ENCODE measurements around the gene SLC2A6.

Gene SLC2A6

DNA sequence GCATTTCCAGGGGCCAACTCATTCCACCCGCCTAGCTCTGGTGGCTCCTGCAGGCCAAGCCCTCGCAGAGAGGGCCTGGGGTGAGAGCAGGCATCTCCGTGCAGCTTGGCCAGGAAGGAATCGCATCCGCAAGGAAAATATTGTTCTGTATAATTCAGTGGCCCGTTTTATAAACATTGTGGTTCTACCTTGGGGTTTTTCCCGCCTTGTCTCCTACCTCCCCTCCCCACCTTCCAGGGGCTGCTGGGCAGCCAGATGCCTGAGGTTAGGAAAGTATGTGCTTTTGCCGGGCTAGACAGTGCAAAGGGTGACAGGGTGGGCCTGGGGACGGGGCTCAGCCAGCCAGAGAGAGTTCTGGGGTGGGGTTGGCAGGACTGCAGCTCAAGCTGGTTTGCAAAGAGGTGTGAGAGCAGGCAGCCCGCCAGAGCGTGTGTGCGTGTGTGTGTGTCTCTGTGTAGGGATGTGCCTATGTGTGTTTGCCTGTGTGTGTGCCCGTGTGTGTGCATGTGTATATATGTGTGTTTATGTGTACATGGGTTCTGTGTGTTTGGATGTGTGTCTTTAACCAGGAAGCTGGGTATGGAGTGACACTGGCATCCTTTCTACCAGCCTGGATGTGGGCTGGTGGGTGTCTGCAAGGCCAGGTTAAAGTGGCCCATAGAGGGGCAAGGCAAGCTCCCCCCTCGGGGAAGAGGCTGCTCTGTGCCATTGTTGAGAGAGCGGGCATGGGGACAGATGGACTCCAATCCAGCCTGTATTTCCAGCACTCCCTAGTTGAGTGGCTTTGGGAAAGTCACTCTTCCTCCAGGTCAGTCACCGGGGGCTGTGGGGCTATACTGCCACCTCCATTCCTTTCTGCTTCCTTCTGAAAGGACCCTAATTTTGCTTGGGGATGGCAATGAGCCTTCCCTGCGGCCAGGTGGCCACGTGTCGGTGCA, 10.6 kb upstream of the SLC2A6 start:
- CTCF ChIA-PET: interaction anchor here (0.8 to 10.0 kb wide), 6 partner anchors 9 to 302 kb away, joined by 3 to 112 read pairs (median 4); no protein-coding TSS in a partner anchor
- no peak for DNase-seq (ENCODE audit: low read depth, low spot score)
- POLR2A ChIA-PET: no interaction called here
- TF ChIP-seq, protein P1, sequence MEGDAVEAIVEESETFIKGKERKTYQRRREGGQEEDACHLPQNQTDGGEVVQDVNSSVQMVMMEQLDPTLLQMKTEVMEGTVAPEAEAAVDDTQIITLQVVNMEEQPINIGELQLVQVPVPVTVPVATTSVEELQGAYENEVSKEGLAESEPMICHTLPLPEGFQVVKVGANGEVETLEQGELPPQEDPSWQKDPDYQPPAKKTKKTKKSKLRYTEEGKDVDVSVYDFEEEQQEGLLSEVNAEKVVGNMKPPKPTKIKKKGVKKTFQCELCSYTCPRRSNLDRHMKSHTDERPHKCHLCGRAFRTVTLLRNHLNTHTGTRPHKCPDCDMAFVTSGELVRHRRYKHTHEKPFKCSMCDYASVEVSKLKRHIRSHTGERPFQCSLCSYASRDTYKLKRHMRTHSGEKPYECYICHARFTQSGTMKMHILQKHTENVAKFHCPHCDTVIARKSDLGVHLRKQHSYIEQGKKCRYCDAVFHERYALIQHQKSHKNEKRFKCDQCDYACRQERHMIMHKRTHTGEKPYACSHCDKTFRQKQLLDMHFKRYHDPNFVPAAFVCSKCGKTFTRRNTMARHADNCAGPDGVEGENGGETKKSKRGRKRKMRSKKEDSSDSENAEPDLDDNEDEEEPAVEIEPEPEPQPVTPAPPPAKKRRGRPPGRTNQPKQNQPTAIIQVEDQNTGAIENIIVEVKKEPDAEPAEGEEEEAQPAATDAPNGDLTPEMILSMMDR (IDR thresholded peaks at IDR 0.05; ENCODE audit: insufficient read depth, low read length, missing control alignments): no peak
- no peak overlapping the region for H3K4me3 ChIP-seq (ENCODE audit: low read depth, low read length)

DNA sequence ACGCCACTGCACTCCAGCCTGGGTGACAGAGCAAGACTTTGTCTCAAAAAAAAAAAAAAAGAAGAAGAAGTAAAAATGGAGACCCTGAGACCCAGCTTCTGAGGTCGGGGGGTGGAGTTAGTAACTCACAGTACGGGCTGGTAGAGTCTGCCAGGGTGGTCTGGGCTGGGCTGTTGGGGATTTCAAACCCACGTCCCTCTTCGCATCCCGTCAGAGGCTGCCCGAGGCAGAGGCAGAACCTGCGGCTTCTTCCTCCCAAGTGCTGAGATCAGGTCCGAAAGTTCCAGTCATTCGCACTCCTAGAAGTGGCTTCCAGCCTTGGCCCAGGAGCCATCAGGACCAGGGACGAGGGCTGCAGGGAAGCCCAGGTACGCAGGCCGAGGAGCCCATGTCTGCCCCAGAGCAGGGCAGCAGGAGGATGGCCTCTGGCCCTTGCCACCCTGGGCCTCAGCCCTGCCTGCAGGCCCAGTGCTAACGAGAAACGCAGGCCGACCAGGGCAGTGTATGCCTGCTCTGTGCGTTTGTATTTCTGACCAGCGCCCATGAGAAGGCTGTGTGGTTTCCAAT, 9.9 kb upstream of the SLC2A6 start:
- TF ChIP-seq, protein P1 (IDR thresholded peaks at IDR 0.05; ENCODE audit: insufficient read depth, low read length, missing control alignments): no peak
- ChIA-PET POLR2A (no interaction called here), CTCF (interaction anchor here (0.9 to 10.0 kb wide), 5 partner anchors 12 to 467 kb away, joined by 3 to 112 read pairs (median 3); no protein-coding TSS in a partner anchor)
- no peak overlapping the region for H3K4me3 ChIP-seq (ENCODE audit: low read depth, low read length)
- no peak for DNase-seq (ENCODE audit: low read depth, low spot score)

DNA sequence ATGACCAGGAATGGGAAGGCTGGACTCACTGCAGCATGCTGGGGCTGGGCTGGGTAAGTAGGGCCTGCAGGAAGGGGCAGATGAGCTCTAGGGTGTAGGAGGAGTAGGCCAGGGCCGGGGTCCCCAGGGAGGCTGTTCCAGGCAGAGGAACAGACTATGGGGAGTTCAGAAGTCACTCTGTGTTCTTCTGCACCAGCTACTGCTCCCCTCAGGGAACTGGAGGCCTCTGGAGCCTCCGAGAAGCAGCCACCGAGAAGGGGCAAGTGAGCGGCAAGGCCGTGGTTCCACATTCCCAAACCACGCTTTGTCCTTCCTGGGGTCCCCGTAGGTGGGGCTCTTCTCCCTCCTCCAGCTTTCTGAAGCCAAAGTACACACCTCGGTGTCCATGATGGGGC, 8.4 kb upstream of the SLC2A6 start:
- ChIA-PET CTCF (interaction anchor here (1.1 to 10.0 kb wide), 23 partner anchors 8 to 514 kb away, joined by 3 to 112 read pairs (median 4); partner anchors contain the start of genes SURF1 and SURF2), POLR2A (no interaction called here)
- TF ChIP-seq, protein P1 (IDR thresholded peaks at IDR 0.05; ENCODE audit: insufficient read depth, low read length, missing control alignments): no peak
- no peak overlapping the region for H3K4me3 ChIP-seq (ENCODE audit: low read depth, low read length)
- no peak for DNase-seq (ENCODE audit: low read depth, low spot score)

DNA sequence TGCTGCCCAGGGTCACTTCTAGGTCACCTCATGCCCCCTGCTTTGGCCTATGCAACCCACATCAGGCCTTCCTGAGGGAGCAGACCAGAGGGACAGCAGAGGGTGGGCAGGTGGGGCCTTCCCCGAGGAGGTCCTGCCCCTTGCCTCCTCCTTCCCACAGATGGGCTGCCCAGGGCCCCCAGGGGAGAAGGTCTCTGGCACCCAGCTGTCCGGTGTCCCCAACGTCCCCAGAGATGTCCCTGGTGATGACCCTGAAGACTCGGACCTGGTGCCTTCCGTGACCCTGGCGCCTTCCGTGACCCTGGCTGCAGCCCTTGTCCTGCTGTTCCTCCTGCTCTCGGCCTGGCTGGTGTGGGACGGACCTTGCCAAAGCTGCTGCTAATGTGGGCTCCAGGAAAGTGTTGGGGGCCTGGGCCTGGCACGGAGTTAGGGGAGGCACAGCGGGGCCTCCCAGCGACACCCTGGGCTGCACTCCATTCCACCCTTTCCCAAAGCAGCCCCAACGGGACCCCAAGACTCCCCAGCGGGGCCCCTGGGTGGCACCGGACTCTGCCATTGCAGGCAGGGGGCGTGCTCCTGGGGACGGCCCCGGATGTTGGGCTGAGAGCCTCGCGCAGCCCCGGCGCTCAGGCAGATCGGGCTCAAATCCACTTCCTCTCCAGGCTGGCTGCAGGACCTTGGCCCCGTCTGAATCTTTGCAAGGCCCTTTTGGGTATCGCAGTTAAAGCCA, 6.8 kb upstream of the SLC2A6 start:
- no peak for DNase-seq (ENCODE audit: low read depth, low spot score)
- TF ChIP-seq, protein P1 (IDR thresholded peaks at IDR 0.05; ENCODE audit: insufficient read depth, low read length, missing control alignments): no peak
- CTCF ChIA-PET: interaction anchor here (0.7 to 10.0 kb wide), 28 partner anchors 8 to 512 kb away, joined by 3 to 112 read pairs (median 4); partner anchors contain the start of genes CACFD1, SURF1 and SURF2
- POLR2A ChIA-PET: interaction anchor here (0.6 kb wide), 1 partner anchor 136 kb away, joined by 3 read pairs; no protein-coding TSS in a partner anchor
- no peak overlapping the region for H3K4me3 ChIP-seq (ENCODE audit: low read depth, low read length)

- ChIA-PET POLR2A (interaction anchor here (0.6 kb wide), 1 partner anchor 135 kb away, joined by 3 read pairs; no protein-coding TSS in a partner anchor), CTCF (interaction anchor here (0.7 to 10.0 kb wide), 13 partner anchors 10 to 463 kb away, joined by 3 to 112 read pairs (median 5); partner anchors contain the start of gene CACFD1)
- no peak overlapping the region for H3K4me3 ChIP-seq (ENCODE audit: low read depth, low read length)
- DNase-seq (ENCODE audit: low read depth, low spot score): no peak
- TF ChIP-seq, protein P1 (IDR thresholded peaks at IDR 0.05; ENCODE audit: insufficient read depth, low read length, missing control alignments): no peak
Measured at GRCh38 chr9:133484671-133485437, 6.0 kb upstream of the SLC2A6 start.
